Activated naive CD8-positive, alpha-beta T cell treated with anti-CD3 and anti-CD28 coated beads, Interleukin-2, amount 50 U/mL, for 16 hours (primary cell): ENCODE results near the gene DYNLRB2.

Source experiments
- DNase-seq: peaks from one replicate; pipeline ENCODE4 v3.0.0-alpha.2; 2020; ENCODE audit warnings: low read depth, low spot score

DYNLRB2 gene

DNA sequence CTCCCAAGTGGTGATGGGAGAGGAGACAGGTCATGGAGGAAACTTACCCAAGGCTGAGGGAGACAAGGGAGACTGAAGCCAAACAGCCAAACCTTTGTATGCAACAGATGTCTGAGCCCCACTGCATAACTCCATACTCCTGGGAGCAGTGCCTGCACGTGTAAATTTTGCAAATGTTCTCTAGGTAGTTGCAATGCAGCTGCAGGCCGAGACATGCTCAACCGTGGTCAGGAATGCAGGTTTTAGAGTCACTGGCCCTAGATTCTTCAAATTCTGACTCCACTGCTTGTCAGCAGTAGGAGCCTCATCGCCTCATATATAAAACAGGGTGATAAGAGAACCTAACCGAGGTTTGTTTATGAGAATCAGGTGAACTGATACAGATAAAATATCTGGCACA is 11.5 kb downstream of the DYNLRB2 start:
- no peak for DNase-seq

DNA sequence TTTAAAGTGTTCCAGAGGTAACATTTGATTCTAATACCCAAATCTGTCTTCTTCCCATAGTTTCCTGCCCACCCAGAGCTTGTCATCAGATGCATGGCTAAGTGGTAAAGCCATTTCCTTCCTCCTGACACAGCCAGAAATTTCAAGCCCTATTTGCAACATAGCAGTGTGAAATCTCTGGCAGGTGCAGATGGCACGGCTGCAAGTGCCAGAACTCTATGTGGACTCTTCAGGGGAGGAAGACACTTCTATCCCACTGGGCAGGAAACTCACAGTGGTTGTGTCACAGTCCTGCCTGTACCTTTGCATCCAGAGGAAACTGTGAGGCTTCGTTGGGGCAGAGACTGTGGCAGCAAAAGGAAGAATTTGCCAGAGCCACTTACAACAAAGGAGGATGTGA is 13.2 kb downstream of the DYNLRB2 start:
- DNase-seq = no peak

- DNase-seq = no peak
Observed at GRCh38 chr16:80556481-80556880, 15.7 kb downstream of the DYNLRB2 start.

DNA sequence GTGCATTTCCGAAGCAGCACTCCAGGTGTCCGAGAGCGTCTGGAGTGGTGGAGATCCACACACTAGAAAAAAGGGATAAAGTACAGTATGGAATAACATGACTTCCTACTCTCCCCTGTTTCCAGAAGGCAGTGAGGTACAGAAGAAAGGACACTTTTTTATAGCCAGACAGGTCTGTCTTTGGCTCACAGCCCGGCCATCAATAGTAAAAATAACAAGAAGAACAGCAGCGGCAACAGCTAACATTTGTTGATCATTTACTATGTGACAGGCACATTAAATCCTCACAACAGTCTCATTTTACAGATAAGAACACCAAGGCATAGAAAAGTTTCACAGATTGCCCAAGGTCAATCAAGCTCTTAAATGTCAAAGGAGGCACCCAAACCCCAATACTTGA is 16.2 kb downstream of the DYNLRB2 start:
- DNase-seq = no peak

DNA sequence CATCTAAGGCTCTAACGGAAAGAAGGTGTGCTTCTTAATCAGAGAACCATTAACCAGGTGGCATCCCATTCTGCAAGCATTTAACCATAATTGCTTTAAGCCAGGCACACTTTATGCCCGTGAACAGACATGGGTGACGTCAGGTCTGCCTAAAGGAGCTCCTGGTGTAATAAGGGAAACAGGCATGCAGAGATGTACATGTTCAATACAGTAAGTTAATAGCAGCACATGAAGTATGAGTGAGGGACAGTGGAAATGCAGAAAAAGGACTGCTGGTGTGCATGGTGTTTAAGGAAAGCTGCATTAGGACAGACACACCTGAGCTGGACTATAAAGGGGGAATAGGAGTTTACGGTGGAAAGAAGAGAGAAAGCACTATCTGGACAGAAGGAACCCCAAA is 18.6 kb downstream of the DYNLRB2 start:
- DNase-seq = no peak

GRCh38 chr16:80563066-80563465 is 22.3 kb downstream of the DYNLRB2 start:
- no peak for DNase-seq

DNA sequence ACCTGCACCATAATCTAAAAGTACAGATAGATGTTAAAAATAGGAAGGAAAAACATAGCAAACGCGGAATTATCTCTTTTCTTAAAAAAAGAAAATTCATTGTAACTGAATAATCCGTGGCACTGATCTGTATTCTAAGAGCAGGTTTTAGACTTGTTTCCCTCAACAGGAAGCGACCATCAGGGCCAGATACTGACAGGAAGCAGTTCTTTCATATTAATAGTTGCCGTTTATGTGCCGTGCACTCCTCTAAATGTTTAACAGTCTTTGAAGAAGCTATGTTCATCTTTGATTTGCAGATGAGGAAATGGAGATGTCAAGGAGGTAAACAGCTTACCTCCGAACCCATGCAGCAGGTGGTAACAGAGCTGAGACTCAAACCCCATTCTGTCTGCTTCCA is 23.6 kb downstream of the DYNLRB2 start:
- DNase-seq = no peak

GRCh38 chr16:80569440-80570105 is 28.8 kb downstream of the DYNLRB2 start:
- peak; percentile 41 for DNase-seq

DNA sequence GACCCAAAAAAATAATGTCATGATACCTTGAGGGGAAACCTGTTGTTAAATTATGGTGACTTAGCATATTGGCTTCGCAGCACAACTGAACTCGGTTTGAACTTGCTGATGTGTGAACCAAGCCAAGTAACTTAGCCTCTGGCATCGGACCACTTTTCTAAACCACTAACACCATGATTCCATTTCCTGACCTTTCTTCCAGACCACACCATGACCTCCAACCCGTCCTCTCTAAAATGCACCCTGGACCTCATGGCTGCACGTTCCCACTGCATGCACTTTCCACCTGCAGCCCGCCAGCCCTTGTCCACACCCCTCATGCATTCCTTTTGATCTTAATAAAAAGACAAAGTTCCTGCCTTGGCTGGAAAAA is 29.3 kb downstream of the DYNLRB2 start:
- DNase-seq = no peak

DNA sequence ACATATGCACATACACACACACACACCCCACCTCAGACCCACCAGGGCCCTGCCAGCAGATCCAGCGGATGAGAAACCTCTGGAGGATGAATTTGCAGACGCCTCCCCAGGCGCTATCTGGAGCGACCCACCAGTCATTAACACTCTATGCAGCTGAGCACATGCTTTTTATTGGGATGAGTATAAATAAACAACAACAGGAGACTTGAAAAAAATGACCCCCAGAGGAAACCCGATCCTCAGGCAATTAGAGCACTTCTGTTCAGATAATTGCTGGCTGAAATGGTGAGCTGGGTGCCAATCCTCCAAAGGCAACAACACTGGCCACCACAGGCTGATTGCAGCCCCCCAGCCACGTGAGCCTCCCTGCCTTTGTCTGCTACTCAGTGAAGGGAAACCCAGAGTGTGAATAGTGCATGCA is 32.9 kb downstream of the DYNLRB2 start:
- DNase-seq = no peak

DNA sequence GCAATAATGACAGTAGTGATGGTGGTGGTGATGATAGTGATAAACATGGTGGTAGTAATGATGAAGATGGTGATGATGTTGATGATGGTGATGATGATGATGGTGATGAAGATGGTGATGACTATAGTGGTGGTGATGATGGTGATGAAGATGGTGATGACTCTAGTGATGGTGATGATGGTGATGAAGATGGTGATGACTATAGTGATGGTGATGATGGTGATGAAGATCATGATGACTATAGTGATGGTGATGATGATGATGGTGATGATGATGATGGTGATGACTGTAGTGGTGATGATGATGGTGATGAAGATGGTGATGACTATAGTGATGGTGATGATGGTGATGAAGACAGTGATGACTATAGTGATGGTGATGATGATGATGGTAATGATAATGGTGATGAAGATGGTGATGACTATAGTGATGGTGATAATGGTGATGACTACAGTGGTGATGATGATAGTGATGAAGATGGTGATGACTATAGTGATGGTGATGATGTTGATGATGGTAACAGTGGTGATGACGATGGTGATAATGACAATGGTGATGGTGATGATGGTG is 35.6 kb downstream of the DYNLRB2 start:
- DNase-seq = no peak

- no peak for DNase-seq
Observed at GRCh38 chr16:80577485-80578280, 36.9 kb downstream of the DYNLRB2 start.

DNA sequence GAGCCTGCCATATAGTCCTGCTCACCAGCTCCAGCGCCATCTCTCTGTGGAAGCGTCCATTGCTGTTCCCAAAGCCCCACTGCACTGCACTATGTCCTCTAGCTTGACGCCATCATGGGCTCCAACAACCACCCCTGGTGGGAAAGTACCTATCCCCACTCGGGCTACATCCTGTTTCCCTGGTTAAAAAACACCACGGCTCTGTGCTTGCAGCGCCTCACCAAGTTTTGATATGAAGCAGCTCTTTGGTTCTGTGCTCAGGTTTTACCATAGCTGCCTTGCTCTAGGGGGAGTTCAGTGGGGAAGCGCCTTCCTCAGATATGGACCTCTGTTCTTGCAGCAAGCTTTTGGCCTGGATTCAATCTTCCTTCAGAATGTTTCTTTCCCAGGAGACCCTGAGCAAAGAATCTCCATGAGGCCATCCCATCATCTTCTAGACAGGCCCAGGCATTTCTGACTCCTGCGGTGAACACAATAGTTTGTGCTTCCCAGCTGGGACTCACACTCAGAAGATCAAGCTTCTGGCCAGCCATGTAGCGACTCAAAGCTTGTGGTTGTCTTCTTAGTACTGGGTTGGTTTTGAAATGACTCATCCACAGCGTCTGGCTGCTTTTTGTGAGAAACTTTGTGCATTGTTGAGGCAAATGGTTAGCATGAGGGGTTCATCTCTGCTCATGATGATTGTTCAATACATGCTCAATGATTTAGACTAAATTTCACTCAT is 39.5 kb downstream of the DYNLRB2 start:
- peak; percentile 27 for DNase-seq

DNA sequence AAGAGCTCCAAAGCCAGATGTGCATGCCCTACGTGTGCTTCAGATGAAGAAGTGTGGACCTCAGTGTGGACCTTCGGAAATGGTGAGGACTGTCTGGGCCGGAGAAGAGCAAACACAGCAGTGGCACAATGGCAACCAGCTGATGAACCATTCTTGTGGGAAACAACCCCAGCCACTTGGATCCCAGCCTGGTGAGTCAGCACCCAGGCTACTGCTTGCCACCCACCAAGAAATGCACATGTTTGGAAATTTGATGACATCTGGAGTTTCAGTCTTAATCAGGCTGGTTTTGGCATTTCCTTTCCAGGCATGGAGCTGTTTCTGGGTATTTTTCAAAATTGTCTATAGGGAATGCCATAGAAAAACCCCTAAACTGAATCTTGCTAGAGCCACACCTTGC is 42.7 kb downstream of the DYNLRB2 start:
- DNase-seq = no peak

GRCh38 chr16:80585764-80586163 is 45.0 kb downstream of the DYNLRB2 start:
- no peak for DNase-seq

DNA sequence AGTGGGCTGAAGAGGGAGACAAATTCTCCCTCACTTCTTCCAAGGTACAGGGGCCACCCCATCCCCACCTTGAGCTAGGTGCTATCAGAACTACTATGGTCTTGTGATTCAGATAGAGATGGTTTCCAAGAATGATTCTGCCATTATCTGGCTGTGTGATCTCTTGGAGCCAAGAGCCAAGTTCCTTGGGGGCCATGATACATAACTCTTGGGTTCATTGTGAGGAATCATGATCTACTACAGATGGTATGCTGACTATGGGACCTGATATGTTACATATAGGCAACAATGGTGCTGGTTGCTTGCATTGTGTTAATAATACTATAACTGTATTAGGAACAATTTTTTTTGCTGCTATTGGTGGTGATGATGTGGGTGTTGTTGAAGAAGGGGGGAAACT is 45.7 kb downstream of the DYNLRB2 start:
- no peak for DNase-seq

DNA sequence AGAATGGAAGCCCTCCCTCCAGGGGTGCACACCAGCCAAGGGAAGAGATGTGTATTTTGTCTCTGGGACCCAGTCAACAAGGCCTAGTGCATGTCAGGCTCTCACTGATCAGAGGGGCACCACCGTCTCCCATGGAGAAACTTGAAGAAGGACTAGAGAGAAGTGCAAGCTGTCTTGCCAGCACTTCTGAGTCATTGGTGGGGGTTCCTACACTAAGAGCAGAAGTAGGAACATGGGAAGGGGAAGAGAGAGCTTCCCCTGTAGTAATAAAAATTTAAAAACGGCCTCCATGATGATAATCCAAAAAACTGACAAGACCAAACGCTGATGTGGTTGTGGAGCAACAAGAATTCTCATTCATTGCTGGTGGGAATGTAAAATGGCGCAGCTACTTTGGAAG is 46.3 kb downstream of the DYNLRB2 start:
- DNase-seq = no peak

DNA sequence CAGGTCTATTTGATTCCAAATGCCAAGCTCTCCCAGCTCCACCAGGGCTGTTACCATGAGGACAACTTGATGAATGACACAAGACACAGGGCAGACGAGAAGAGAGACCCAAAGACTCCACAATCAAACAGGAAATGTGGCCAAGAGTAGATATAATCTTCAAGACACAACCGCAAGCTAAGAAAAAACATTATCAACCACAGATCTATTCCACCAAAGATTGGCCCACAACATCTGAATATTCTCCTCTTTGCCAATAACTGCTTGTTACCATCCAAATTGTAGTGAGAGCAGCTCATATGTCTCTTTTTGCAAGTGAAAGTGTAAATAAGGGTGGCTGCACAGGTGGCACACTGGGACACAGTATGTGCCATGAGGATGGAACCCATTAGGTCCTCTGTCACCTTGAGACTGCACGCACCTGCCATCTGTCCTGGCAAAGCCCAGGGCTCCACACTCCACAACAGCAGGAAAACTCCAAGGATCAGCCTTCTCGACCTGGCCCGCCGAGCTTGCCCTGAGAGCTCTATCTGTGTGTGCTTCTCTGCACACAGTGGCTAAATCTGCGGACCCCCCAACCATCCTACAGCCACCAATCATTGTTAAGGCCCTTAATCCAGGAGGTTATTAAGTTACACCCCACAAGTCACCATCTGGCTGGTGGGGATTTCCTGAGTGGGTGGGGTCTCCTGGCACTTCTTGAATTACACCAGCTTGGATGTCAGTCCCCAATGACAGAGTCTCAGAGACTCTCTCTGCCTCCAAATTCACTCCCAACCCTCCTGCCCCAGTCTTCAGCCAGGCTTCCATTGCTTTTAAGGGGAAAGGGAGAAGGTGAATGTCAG is 50.5 kb downstream of the DYNLRB2 start:
- DNase-seq = no peak

DNA sequence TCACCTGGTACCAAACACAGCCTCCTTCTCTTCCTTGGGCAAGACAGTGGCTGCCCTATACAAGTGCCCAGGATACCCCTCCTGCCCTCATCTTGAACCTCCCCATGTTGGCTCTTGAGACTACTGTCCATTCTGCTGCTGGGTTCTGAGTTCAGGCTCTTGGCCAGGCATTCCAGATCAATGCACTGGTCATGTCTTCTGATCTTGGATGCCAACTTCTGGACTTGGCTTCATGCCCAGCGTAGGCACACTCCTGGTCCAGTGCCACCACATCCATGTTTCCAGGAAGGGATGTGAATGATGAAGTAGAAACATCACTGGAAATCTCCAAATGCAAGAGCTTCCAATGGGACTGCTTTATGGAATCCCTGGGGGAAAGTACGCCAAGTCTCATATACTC is 51.5 kb downstream of the DYNLRB2 start:
- DNase-seq = no peak

- DNase-seq = no peak
Observed at GRCh38 chr16:80594756-80595155, 54.0 kb downstream of the DYNLRB2 start.

GRCh38 chr16:80596507-80597207 is 55.9 kb downstream of the DYNLRB2 start:
- DNase-seq = no peak
